CD4-positive, alpha-beta T cell (primary cell): ENCODE measurements around the gene BATF2. TPM values are rescaled to one million over a fixed set of nuclear protein-coding genes. Genes with fewer than 3 reads are reported as not detected.

Source experiments
- ATAC-seq: fragments of 200-7000 bp; cut with Tn5 transposase; one replicate; pipeline ENCODE4 v1.10.0; 2022; ENCODE audit warnings: mild to moderate bottlenecking; ENCODE audit not compliant: poor library complexity
- CTCF ChIA-PET: fragments of 350-600 bp; sonication (Branson Sonifier 250); formaldehyde crosslinking; loops from one replicate; lab custom pipeline; 2021; ENCODE audit warnings: antibody characterized with exemption, inconsistent platforms; lab: Charles Lee
- POLR2A ChIA-PET: fragments of 350-600 bp; sonication (Branson Sonifier 250); formaldehyde crosslinking; loops from one replicate; lab custom pipeline; 2021; ENCODE audit warnings: antibody characterized with exemption, inconsistent platforms; lab: Charles Lee
- DNase-seq, 14 experiments: peaks; one replicate each; pipeline ENCODE4 v3.0.0-alpha.2; 2013 to 2020; ENCODE audit warnings: mixed read lengths in 2 of 14
- H3K27ac ChIP-seq, 2 donors: one replicate each; pipeline versions ENCODE4 v1.5.1 to v1.7.0; 2013; ENCODE audit warnings: low read length in 2 of 2, low read depth in 1 of 2, mild to moderate bottlenecking in 1 of 2
- H3K27me3 ChIP-seq, 2 experiments: 1 replicate in 1 of 2; 2 replicates in 1 of 2; pipeline versions ENCODE4 v1.6.1 to v1.7.0; 2013; ENCODE audit warnings: low read length in 2 of 2, control low read depth in 1 of 2, mild to moderate bottlenecking in 1 of 2, moderate library complexity in 1 of 2; ENCODE audit not compliant: insufficient read depth in 2 of 2, control insufficient read depth in 1 of 2
- H3K36me3 ChIP-seq: one replicate; pipeline ENCODE4 v1.6.1; 2013; ENCODE audit warnings: low read length, control low read depth; ENCODE audit not compliant: insufficient read depth
- H3K4me1 ChIP-seq: one replicate; pipeline ENCODE4 v1.6.1; 2013; ENCODE audit warnings: low read length, control low read depth; ENCODE audit not compliant: insufficient read depth
- H3K4me3 ChIP-seq: one replicate; pipeline ENCODE4 v1.5.1; 2013; ENCODE audit warnings: mild to moderate bottlenecking, low read length, moderate library complexity
- H3K9me3 ChIP-seq, 2 experiments: 1 replicate in 1 of 2; 2 replicates in 1 of 2; pipeline versions ENCODE4 v1.6.1 to v1.7.0; 2013; ENCODE audit warnings: low read length in 2 of 2, mild to moderate bottlenecking in 2 of 2, control low read depth in 1 of 2, moderate library complexity in 1 of 2; ENCODE audit not compliant: control insufficient read depth in 1 of 2, insufficient read depth in 1 of 2
- H3K27ac Mint-ChIP-seq: one replicate; pipeline ENCODE4 v1.8.0; 2020; ENCODE audit warnings: mixed read lengths
- H3K27me3 Mint-ChIP-seq: one replicate; pipeline ENCODE4 v1.8.0; 2021; ENCODE audit warnings: mixed read lengths
- H3K36me3 Mint-ChIP-seq: one replicate; pipeline ENCODE4 v1.8.0; 2021; ENCODE audit warnings: low read depth, mixed read lengths
- H3K4me1 Mint-ChIP-seq: one replicate; pipeline ENCODE4 v1.8.0; 2021; ENCODE audit warnings: low read depth, mixed read lengths
- H3K4me3 Mint-ChIP-seq: one replicate; pipeline ENCODE4 v1.8.0; 2020; ENCODE audit warnings: mild to moderate bottlenecking, mixed read lengths
- H3K9me3 Mint-ChIP-seq: one replicate; pipeline ENCODE4 v1.8.0; 2020; ENCODE audit warnings: mixed read lengths
- intact Hi-C, 2 experiments: fragments of 100-400 bp; cut with DNase I in 1 of 2; cut with micrococcal nuclease in 1 of 2; formaldehyde crosslinking; loops; one replicate each; pipeline versions ENCODE4 v1.15.1 to v1.9.0; 2023 to 2025; cut with DNase I, micrococcal nuclease
- microRNA-seq: library from miRNA; unstranded; fragments of <30 nt; microRNA quantifications from one replicate; pipeline ENCODE4 v1.2.0, GENCODE V29; 2021; ENCODE audit warnings: borderline microRNAs expressed, borderline replicate concordance
- total RNA-seq, 174 experiments: library from RNA in 2 of 174; stranded (reverse) in 2 of 174; gene quantifications; one replicate each; pipeline ENCODE4 v1.2.3 and lab custom pipeline; 2021 to 2026
- TF ChIP-seq, protein P1 (sequence below): fragments of 200-600 bp; IDR thresholded peaks from one replicate; pipeline ENCODE4 v1.8.0; 2022; ENCODE audit warnings: antibody characterized with exemption, mild to moderate bottlenecking

Gene BATF2
- total RNA-seq, 2 experiments from 2014 or later: not detected

- H3K36me3 Mint-ChIP-seq: no peaks in the 10 kb centered on the region
These were observed 45.2 kb downstream of the BATF2 start for GRCh38 chr11:64951529-64951928.

GRCh38 chr11:64947208-64947814 lies 49.5 kb downstream of the BATF2 start:
- H3K4me3 ChIP-seq: no peak overlapping the region
- H3K4me1 ChIP-seq: no peaks in the 10 kb centered on the region
- ATAC-seq (no peak), DNase-seq (no peak)
- no peaks in the 10 kb centered on the region for H3K9me3 ChIP-seq
- Mint-ChIP-seq H3K36me3 (no peaks in the 10 kb centered on the region), H3K27me3 (peaks cover 5% of the 10 kb centered on the region), H3K9me3 (no peaks in the 10 kb centered on the region), H3K27ac (no peak overlapping the region), H3K4me3 (no peak overlapping the region), H3K4me1 (no peaks in the 10 kb centered on the region)
- POLR2A ChIA-PET: no interaction called here
- H3K27ac ChIP-seq: no peak overlapping the region
- H3K36me3 ChIP-seq: no peaks in the 10 kb centered on the region
- intact Hi-C loops: no loop called here
- H3K27me3 ChIP-seq: no peaks in the 10 kb centered on the region
- CTCF ChIA-PET: no interaction called here
- TF ChIP-seq, protein P1, sequence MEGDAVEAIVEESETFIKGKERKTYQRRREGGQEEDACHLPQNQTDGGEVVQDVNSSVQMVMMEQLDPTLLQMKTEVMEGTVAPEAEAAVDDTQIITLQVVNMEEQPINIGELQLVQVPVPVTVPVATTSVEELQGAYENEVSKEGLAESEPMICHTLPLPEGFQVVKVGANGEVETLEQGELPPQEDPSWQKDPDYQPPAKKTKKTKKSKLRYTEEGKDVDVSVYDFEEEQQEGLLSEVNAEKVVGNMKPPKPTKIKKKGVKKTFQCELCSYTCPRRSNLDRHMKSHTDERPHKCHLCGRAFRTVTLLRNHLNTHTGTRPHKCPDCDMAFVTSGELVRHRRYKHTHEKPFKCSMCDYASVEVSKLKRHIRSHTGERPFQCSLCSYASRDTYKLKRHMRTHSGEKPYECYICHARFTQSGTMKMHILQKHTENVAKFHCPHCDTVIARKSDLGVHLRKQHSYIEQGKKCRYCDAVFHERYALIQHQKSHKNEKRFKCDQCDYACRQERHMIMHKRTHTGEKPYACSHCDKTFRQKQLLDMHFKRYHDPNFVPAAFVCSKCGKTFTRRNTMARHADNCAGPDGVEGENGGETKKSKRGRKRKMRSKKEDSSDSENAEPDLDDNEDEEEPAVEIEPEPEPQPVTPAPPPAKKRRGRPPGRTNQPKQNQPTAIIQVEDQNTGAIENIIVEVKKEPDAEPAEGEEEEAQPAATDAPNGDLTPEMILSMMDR: no peak

More at GRCh38 chr11:64951529-64951928, 45.2 kb downstream of the BATF2 start:
- Histone ChIP-seq H3K27ac (no peak overlapping the region), H3K9me3 (no peaks in the 10 kb centered on the region), H3K36me3 (no peaks in the 10 kb centered on the region), H3K4me1 (no peaks in the 10 kb centered on the region), H3K4me3 (no peak overlapping the region), H3K27me3 (no peaks in the 10 kb centered on the region)
- Mint-ChIP-seq H3K27ac (no peak overlapping the region), H3K4me3 (no peak overlapping the region), H3K27me3 (peaks cover 10% of the 10 kb centered on the region), H3K9me3 (no peaks in the 10 kb centered on the region), H3K4me1 (no peaks in the 10 kb centered on the region)
- ChIA-PET POLR2A (no interaction called here), CTCF (no interaction called here)
- intact Hi-C loops: no loop called here
- no peak for ATAC-seq
- TF ChIP-seq, protein P1: no peak
- no peak for DNase-seq

Small RNA genes within 50 kb of the gene (microRNA-seq; reads per million reads assigned to microRNA genes)
- not detected for gene MIR6879

Other genes with a start within 250 kb of the BATF2 start
- gene PYGM, start 237.0 kb downstream of the BATF2 start, total RNA-seq: 1 to 10 TPM; 5.0 to 6.0 TPM
- gene SF1, start 218.4 kb downstream of the BATF2 start, total RNA-seq: 1,000 to 10,000 TPM; 1,632 to 1,657 TPM
- gene MAP4K2, start 193.8 kb downstream of the BATF2 start, total RNA-seq: 10 to 100 TPM; 71.9 to 74.1 TPM
- 10 to 100 TPM; 16.4 to 17.7 TPM for gene MEN1, start 186.4 kb downstream of the BATF2 start, total RNA-seq
- 1 to 10 TPM; 6.9 to 9.7 TPM for gene CDC42BPG, start 152.3 kb downstream of the BATF2 start, total RNA-seq
- 100 to 1,000 TPM; 132 to 139 TPM for gene EHD1, start 118.3 kb downstream of the BATF2 start, total RNA-seq
- gene ATG2A, start 79.8 kb downstream of the BATF2 start, total RNA-seq: 100 to 1,000 TPM; 189 to 198 TPM
- gene PPP2R5B, start 72.3 kb downstream of the BATF2 start, total RNA-seq: 10 to 100 TPM; 16.8 to 18.3 TPM
- gene GPHA2, start 61.1 kb downstream of the BATF2 start, total RNA-seq: under 1 TPM; 0.49 to 0.56 TPM
- under 1 TPM; 0.50 to 0.55 TPM for gene MAJIN, start 24.9 kb downstream of the BATF2 start, total RNA-seq
- 10 to 100 TPM; 10.5 to 11.1 TPM for gene ARL2, start 17.2 kb upstream of the BATF2 start, total RNA-seq
- 10 to 100 TPM; 13.9 to 14.7 TPM for gene SNX15, start 30.5 kb upstream of the BATF2 start, total RNA-seq
- gene SAC3D1, start 44.2 kb upstream of the BATF2 start, total RNA-seq: under 1 TPM; 0.49 to 0.78 TPM
- 1 to 10 TPM; 7.7 to 9.2 TPM for gene NAALADL1, start 61.6 kb upstream of the BATF2 start, total RNA-seq
- gene CDCA5, start 87.1 kb upstream of the BATF2 start, total RNA-seq: under 1 TPM; 0.77 to 0.84 TPM
- gene ZFPL1, start 87.3 kb upstream of the BATF2 start, total RNA-seq: 10 to 100 TPM; 46.2 to 47.7 TPM
- 100 to 1,000 TPM; 243 to 246 TPM for gene VPS51, start 99.2 kb upstream of the BATF2 start, total RNA-seq
- 10 to 100 TPM; 20.0 to 20.4 TPM for gene TM7SF2, start 114.9 kb upstream of the BATF2 start, total RNA-seq
- 1 to 10 TPM; 9.0 to 9.5 TPM for gene ZNHIT2, start 120.7 kb upstream of the BATF2 start, total RNA-seq
- 1,000 to 10,000 TPM; 1,937 to 1,976 TPM for gene FAU, start 125.2 kb upstream of the BATF2 start, total RNA-seq
- 10 to 100 TPM; 53.0 to 53.3 TPM for gene MRPL49, start 125.3 kb upstream of the BATF2 start, total RNA-seq
- gene SYVN1, start 137.5 kb upstream of the BATF2 start, total RNA-seq: 10 to 100 TPM; 89.1 to 96.8 TPM
- not detected for gene SPDYC, start 173.3 kb upstream of the BATF2 start, total RNA-seq
- 10 to 100 TPM; 80.3 to 83.2 TPM for gene CAPN1, start 185.0 kb upstream of the BATF2 start, total RNA-seq